Stimulated activated CD4-positive, alpha-beta T cell treated with anti-CD3 and anti-CD28 coated beads, Interleukin-1b, Interleukin-23, amount 100 ng/mL, for 24 hours (primary cell): ENCODE measurements around the gene LMO3.

Source experiments
- DNase-seq, 4 experiments: peaks; one replicate each; pipeline ENCODE4 v3.0.0-alpha.2; 2020; ENCODE audit warnings: low read depth in 4 of 4, low spot score in 1 of 4

LMO3 gene

GRCh38 chr12:16606117-16606200 lies at the start of gene LMO3:
TSS of gene LMO3 (minus strand) at chr12:16606162. CDS start at chr12:16600860, 5,302 bp downstream.
- DNase-seq = no peak

GRCh38 chr12:16636435-16637055 lies 30.6 kb upstream of the LMO3 start:
- no peak for DNase-seq

GRCh38 chr12:16634786-16635185 lies 28.8 kb upstream of the LMO3 start:
- no peak for DNase-seq

GRCh38 chr12:16626991-16627390 lies 21.0 kb upstream of the LMO3 start:
- DNase-seq = no peak

GRCh38 chr12:16622338-16622737 lies 16.4 kb upstream of the LMO3 start:
- DNase-seq = no peak

GRCh38 chr12:16619537-16619936 lies 13.6 kb upstream of the LMO3 start:
- no peak for DNase-seq

GRCh38 chr12:16618256-16618655 lies 12.3 kb upstream of the LMO3 start:
- no peak for DNase-seq

- no peak for DNase-seq
Observed at GRCh38 chr12:16613199-16613598, 7.2 kb upstream of the LMO3 start.

DNA sequence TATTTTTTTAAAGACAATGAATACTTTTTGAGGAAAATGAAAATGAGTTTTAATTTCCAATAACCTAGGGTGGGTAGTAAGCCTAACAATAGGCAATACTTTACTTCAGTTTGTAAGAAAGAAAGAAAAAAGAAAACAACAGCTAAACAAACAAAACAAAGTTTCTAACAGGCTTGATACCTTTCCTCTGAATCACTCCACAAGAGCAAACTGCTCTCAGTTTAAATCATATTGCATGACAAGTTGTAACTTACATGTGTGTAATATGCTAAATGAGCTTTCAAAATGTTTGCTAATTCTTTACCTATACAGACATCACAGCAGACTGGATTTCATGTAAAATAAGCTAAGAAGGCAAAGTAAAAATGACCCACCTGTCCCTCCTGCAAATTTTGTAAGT lies 6.7 kb upstream of the LMO3 start:
- no peak for DNase-seq

DNA sequence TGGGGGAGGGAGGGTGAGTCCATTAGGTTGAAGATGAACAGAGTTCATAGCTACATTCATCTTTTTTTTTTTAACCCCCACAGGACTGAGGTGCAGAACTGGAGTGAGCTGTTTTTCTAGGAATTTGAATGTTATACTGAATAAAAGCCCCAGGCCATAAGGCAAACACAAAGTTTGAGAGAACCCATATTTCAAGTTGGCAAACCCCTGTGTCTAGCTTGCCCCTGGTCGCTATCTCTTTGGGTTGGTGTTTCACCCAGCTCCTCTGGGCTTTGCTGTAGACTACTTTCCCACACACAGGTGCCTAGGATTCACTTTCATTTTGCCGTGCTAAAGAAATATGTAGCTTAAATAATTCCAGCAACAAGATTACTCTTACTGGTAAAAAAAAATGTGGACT lies 5.2 kb upstream of the LMO3 start:
- no peak for DNase-seq

DNA sequence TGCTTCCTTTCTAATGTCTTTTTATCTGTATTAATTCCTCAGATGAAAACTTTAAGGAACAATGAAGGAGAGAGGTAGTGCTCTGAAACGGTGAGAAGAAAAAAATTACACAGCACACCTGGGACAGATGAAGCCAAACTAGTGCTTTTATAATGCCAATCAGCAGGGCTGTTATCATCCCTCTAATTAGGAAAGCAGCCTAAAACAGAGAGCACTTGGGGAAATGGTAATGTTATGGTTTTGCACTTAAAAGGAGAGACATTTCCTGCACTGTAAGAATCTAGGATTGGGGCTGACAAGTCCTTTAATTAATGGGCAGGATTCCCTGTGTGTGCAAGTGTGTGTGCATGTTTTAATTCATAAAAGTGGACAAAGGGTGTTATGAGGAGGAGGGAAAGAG lies 4.8 kb upstream of the LMO3 start:
- DNase-seq = no peak

GRCh38 chr12:16610001-16610585 lies 4.1 kb upstream of the LMO3 start:
- DNase-seq = no peak

DNA sequence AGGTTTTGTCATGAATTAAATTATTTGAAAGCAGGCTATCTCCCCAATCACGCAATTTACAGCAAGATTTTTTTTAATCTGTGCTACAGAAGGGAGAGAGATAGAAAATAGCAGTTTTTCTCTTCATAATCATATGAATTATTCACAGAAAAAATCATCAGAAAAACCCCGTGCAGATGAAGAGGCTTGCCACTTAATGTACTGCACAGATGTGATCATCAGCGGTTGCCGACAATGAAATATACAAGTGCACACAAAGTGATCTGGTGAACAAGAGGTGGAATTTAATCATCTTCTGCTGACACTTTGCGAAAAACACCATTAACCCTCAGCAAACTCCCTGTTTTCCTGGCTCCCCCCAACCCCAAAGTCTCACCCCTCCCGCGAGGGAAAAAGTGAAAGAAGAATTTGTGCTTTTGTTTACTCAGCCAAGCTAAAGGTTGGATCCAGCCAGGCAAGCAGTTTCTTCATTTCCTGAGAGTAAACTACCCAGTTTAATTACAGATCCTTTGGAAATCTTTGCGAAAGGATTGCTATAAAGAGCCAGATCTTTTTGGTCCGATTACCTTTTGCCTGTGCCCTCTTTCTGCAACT lies 3.1 kb upstream of the LMO3 start:
- DNase-seq = no peak

GRCh38 chr12:16607906-16608775 lies 2.2 kb upstream of the LMO3 start:
- DNase-seq = no peak

DNA sequence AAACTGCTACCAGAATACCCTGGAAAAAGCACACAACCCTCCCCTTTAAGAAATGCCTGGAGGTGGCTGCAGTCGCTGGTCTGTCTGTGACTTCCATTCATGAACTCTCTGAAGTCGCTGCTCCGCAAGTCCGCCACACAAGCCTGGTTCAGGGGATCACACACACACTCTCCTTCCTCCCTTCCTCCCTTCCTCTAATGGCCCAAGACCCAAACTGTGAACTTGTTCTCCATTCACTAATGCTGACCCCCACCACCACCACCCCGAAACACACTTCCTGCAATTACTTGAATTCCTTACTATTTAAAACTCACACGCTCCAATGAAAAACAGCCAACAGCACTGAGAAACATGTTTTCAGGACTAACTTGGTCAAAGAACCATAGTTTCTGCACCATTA lies 1.0 kb upstream of the LMO3 start:
- DNase-seq = no peak

DNA sequence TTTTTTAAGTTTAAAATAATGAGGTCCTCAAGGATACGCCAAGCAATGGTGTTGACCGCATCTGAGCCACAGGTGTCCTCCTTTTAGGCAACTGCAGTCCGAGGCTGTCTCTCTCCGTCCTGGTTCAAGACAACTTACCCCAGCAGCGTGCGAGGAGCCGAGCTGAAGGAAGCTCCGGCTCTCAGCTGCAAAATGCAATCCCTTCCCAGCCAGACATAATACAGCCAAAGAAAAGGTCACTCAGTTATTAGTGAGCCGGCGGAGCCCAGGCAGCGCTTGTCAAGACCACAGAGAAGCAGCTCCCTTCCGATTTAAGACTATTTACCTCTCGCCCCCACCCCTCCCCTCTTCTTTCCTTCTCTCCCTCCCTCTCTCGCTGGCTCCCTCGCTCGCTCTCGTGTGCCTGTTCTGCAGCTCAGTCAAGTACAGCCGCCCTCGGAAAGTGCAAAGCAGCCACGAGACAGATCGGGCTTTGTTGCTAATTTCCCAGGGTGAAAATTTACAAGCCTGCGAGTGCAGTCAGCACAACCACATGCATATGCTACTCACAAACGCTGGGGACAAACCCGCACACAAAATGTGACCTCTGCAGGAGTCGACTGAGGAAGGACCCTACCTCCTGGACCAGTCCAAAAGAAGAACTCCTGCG lies 363 bp upstream of the LMO3 start:
- DNase-seq = no peak

DNA sequence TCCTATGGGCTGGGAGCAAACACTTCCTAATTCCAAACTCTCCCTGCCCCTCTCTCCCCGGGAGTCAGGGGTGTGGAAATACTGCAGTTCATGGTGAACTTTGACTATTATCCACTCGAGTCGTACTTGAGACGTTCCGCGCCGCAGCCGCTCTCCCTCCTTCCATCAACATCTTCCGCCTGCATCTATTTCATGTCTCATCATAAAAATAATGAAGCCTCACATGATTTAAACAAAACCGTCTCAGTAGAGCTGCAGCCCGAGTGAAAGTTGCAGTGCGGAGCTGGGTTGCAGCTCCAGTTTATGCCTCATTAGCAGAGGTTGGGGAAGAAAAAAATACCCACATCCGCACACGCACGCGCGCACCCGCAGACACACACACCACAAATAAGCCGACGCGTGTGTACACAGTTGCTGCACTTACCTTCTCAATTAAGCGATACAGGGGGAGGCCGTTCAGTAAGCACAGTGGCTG lies 283 bp downstream of the LMO3 start:
- DNase-seq = no peak

DNA sequence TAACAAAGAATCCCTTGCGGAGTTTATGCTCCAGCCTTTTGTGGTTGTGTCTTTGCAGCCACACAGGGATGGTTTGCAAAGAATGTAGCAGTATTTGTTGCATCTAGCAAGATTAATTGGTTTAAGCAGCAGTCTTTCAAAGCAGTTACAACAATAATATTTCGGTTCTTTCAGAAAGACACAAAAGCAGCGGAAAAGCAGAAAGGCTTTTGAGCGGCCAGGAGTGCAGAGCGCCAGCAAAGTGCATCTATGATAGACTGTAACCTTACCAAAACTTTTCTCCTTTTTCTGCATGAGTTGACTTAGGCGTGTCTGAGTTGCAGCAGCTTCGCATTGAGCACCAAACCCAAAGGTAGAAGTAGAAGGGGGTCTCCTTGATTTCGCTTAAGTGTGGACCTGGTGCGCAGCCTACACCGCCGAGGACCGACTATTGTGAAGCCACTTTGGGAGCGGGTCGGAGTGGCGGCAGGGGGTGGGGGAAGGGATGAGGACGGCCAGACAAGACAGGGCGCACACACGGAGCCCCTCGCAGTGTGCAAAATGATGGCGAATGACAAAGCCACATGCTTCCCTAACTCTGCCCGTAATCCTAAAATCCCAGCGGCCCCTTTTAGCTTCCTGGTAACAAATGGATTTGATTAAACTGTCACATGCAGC lies 1.2 kb downstream of the LMO3 start:
- no peak for DNase-seq

DNA sequence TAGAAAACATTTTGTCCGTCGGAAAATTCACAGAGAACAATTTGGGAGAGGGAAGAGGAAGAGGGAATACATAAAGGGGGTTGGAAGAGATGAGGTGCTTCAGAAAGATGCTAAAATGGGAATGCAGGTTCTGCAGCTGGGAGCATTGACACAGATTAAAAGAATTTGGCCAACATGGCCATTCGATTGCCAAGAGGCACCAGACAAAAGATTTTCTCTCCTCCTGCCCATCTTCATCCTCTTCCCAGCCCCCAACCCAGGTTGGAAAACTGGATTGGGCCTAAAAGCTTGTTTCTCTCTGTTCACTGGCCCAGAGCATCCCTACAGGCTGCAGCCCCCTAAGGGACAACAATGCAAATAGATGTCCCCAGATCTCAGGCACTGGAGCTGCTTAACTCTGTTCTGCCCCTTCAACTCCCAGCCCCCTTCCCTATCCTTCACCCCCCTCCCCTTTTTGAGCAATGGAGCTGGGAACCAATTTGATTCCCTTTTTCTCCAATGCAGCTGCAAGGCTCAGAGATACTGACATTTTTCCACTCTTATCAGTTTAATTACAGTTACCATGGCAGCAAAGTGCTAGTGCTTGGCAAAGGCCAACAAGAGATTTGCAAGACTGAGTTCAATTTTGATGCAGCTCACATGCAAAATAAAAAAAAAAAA lies 1.9 kb downstream of the LMO3 start:
- no peak for DNase-seq

- DNase-seq = no peak
Observed at GRCh38 chr12:16603260-16603915, 2.6 kb downstream of the LMO3 start.
